Measurements from ENCODE around the gene SPATA46. TPM values are rescaled to one million over a fixed set of nuclear protein-coding genes. Genes with fewer than 3 reads are reported as not detected.

The SPATA46 gene
- total and polyA plus RNA-seq, 8 donors, result not detected

- peak in 1 of 2 donors; percentile 19 for DNase-seq
- Histone ChIP-seq H3K4me1 (peaks cover 0 to 8% (median 3%) of the 10 kb centered on the region in 4 donors), H3K36me3 (peaks cover 0 to 19% (median under 1%) of the 10 kb centered on the region in 4 donors), H3K9me3 (no peaks in the 10 kb centered on the region), H3K4me3 (no peak overlapping the region), H3K27me3 (no peaks in the 10 kb centered on the region), H3K27ac (no peak overlapping the region)
- TF ChIP-seq, protein P1, sequence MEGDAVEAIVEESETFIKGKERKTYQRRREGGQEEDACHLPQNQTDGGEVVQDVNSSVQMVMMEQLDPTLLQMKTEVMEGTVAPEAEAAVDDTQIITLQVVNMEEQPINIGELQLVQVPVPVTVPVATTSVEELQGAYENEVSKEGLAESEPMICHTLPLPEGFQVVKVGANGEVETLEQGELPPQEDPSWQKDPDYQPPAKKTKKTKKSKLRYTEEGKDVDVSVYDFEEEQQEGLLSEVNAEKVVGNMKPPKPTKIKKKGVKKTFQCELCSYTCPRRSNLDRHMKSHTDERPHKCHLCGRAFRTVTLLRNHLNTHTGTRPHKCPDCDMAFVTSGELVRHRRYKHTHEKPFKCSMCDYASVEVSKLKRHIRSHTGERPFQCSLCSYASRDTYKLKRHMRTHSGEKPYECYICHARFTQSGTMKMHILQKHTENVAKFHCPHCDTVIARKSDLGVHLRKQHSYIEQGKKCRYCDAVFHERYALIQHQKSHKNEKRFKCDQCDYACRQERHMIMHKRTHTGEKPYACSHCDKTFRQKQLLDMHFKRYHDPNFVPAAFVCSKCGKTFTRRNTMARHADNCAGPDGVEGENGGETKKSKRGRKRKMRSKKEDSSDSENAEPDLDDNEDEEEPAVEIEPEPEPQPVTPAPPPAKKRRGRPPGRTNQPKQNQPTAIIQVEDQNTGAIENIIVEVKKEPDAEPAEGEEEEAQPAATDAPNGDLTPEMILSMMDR (IDR thresholded peaks at IDR 0.05), result no peak
- TF ChIP-seq EP300 (IDR thresholded peaks at IDR 0.05), result no peak
- TF ChIP-seq POLR2AphosphoS5 (IDR thresholded peaks at IDR 0.05), result no peak
- TF ChIP-seq POLR2A (IDR thresholded peaks at IDR 0.05), result no peak
- WGBS, 5 donors, result 50 to 58% (median 53%) methylated on average over 11 of the region's 11 CpGs
- intact Hi-C loops (cut with DNase I; ENCODE audit: low total_unique reads), result loop anchor here (5.0 kb wide), 1 partner anchor 337 kb away; no protein-coding TSS in a partner anchor
Observed at GRCh38 chr1:162389021-162389818, 12.6 kb upstream of the SPATA46 start.

DNA sequence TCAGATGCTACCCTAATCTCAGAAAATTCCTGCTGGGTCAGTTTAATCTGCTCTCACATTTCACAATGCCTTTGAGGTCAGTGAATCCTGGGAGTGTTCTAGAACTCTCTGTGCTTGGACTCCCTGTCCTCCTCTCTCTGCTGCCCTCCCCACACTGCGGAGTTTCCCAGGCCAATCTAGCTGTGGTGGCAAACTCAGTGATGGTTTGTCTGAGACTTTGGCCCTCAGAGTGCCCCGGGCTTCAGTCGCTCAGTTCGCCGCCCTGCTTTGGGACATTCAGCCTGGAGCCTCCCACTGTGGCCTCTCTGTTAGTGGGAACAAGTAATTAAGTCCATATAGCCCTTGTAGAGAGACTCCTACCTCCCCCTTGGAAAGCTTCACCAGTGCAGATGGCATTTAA, 12.0 kb upstream of the SPATA46 start:
- Histone ChIP-seq H3K4me3 (no peak overlapping the region), H3K4me1 (peaks cover 0 to 8% (median 3%) of the 10 kb centered on the region in 4 donors), H3K9me3 (no peaks in the 10 kb centered on the region), H3K27ac (no peak overlapping the region), H3K36me3 (peaks cover 0 to 25% (median 6%) of the 10 kb centered on the region in 4 donors), H3K27me3 (no peaks in the 10 kb centered on the region)
- TF ChIP-seq, protein P1 (IDR thresholded peaks at IDR 0.05), result no peak
- no peak for TF ChIP-seq EP300 (IDR thresholded peaks at IDR 0.05)
- no peak for TF ChIP-seq POLR2AphosphoS5 (IDR thresholded peaks at IDR 0.05)
- TF ChIP-seq POLR2A (IDR thresholded peaks at IDR 0.05), result no peak
- DNase-seq, result no peak
- intact Hi-C loops (cut with DNase I; ENCODE audit: low total_unique reads), result loop anchor here (5.0 kb wide), 1 partner anchor 336 kb away; no protein-coding TSS in a partner anchor
- WGBS, 5 donors, result 83 to 100% (median 93%) methylated on average over 4 to 5 of the region's 5 CpGs

GRCh38 chr1:162388083-162388594, 11.5 kb upstream of the SPATA46 start:
- H3K27ac ChIP-seq, result no peak overlapping the region
- intact Hi-C loops (cut with DNase I; ENCODE audit: low total_unique reads), result loop anchor here (5.0 kb wide), 1 partner anchor 336 kb away; no protein-coding TSS in a partner anchor

More at GRCh38 chr1:162388083-162388594, 11.5 kb upstream of the SPATA46 start:
- peaks cover 0 to 30% (median 11%) of the 10 kb centered on the region in 4 donors for H3K36me3 ChIP-seq
- H3K9me3 ChIP-seq, result no peaks in the 10 kb centered on the region
- no peak overlapping the region for H3K4me3 ChIP-seq
- DNase-seq, result no peak
- H3K4me1 ChIP-seq, result peaks cover 0 to 8% (median 3%) of the 10 kb centered on the region in 4 donors
- no peaks in the 10 kb centered on the region for H3K27me3 ChIP-seq
- WGBS, 5 donors, result 86 to 90% (median 88%) methylated on average over 8 of the region's 8 CpGs
- no peak for TF ChIP-seq POLR2A (IDR thresholded peaks at IDR 0.05)
- TF ChIP-seq POLR2AphosphoS5 (IDR thresholded peaks at IDR 0.05), result no peak
- no peak for TF ChIP-seq EP300 (IDR thresholded peaks at IDR 0.05)
- TF ChIP-seq, protein P1 (IDR thresholded peaks at IDR 0.05), result no peak

All from stomach (tissue), 9 donors.